Keratinocyte (primary cell): ENCODE results near the gene SLC1A2.

Experiments
- EZH2 ChIP-seq: IDR thresholded peaks from one replicate; pipeline ENCODE4 v1.6.1; 2012; ENCODE audit warnings: inconsistent platforms, mild to moderate bottlenecking, low read length, moderate library complexity
- TF ChIP-seq, protein P1 (sequence below), 3 experiments: IDR thresholded peaks in 1 of 3; conservative IDR thresholded peaks in 1 of 3; optimal IDR thresholded peaks in 1 of 3; 2 replicates in 2 of 3; 3 replicates in 1 of 3; pipeline versions ENCODE3 to v1.5.1; 2011; ENCODE audit warnings: low read length in 3 of 3, mild to moderate bottlenecking in 3 of 3, moderate library complexity in 2 of 3, control low read depth in 1 of 3, inconsistent platforms in 1 of 3; ENCODE audit not compliant: insufficient read depth in 2 of 3; ENCODE audit errors: extremely low read depth in 1 of 3

DNA sequence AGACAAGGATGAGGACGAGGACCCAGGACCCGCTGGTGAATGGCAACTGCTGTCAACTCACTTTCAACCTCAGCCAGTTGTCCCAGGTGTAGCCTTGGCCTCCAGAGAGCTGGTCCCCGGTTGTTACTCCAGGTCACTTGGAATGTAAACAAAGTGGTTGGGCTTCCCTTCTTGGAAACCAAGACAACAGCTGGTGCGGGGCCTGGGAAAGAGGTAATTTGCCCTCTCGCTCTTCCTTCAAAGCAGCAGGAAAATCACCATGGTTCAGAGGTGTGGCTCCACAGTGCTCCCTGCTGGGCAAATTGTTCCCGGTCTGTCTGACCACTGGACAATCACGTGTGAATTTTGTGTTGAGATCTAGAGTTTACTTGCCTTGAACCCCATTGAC, 15.0 kb downstream of the SLC1A2 start:
- TF ChIP-seq EZH2, result no peak
- TF ChIP-seq, protein P1, sequence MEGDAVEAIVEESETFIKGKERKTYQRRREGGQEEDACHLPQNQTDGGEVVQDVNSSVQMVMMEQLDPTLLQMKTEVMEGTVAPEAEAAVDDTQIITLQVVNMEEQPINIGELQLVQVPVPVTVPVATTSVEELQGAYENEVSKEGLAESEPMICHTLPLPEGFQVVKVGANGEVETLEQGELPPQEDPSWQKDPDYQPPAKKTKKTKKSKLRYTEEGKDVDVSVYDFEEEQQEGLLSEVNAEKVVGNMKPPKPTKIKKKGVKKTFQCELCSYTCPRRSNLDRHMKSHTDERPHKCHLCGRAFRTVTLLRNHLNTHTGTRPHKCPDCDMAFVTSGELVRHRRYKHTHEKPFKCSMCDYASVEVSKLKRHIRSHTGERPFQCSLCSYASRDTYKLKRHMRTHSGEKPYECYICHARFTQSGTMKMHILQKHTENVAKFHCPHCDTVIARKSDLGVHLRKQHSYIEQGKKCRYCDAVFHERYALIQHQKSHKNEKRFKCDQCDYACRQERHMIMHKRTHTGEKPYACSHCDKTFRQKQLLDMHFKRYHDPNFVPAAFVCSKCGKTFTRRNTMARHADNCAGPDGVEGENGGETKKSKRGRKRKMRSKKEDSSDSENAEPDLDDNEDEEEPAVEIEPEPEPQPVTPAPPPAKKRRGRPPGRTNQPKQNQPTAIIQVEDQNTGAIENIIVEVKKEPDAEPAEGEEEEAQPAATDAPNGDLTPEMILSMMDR (optimal IDR thresholded peaks at IDR 0.05 in 1 of 3, IDR thresholded peaks at IDR 0.05 in 1 of 3, conservative IDR thresholded peaks at IDR 0.05 in 1 of 3; ENCODE audit: extremely low read depth in 1 of 3, insufficient read depth in 2 of 3, low read length in 3 of 3), result peak; percentile 56 to 79 (median 66)
